Stomach (tissue), 9 donors: ENCODE data around the gene HAUS8. TPM values are rescaled to one million over a fixed set of nuclear protein-coding genes. Genes with fewer than 3 reads are reported as not detected.
A peak's percentile ranks its signal among the peaks of the same experiment; 100 is the strongest.

ENCODE experiments used
- DNase-seq, 2 donors: peaks; one replicate each; pipeline versions ENCODE4 v3.0.0 to v3.0.0-alpha.2; 2013 to 2019
- H3K27ac ChIP-seq, 5 donors: fragments of 200-600 bp in 4 of 5; sonication (generic) in 4 of 5; one replicate each; pipeline ENCODE4 v1.5.1; 2013 to 2019; ENCODE audit warnings: mild to moderate bottlenecking in 1 of 5, moderate library complexity in 1 of 5
- H3K27me3 ChIP-seq, 3 donors: fragments of 200-600 bp; sonication (generic); one replicate each; pipeline ENCODE4 v1.5.1; 2017 to 2019; ENCODE audit warnings: mixed run types in 1 of 3
- H3K36me3 ChIP-seq, 4 donors: fragments of 200-600 bp; sonication (generic); 1 replicate in 3 of 4; 2 replicates in 1 of 4; pipeline ENCODE4 v1.5.1; 2016 to 2019
- H3K4me1 ChIP-seq, 4 donors: fragments of 200-600 bp; sonication (generic); one replicate each; pipeline ENCODE4 v1.5.1; 2016 to 2019
- H3K4me3 ChIP-seq, 4 donors: fragments of 200-600 bp; sonication (generic) in 3 of 4; one replicate each; pipeline ENCODE4 v1.5.1; 2016 to 2019; ENCODE audit warnings: mild to moderate bottlenecking in 1 of 4
- H3K9me3 ChIP-seq, 4 donors: fragments of 200-600 bp; sonication (generic); one replicate each; pipeline ENCODE4 v1.5.1; 2016 to 2019
- EP300 ChIP-seq: sonication (generic); formaldehyde crosslinking; IDR thresholded peaks from one replicate; pipeline ENCODE4 v1.6.1; 2017; ENCODE audit warnings: antibody characterized with exemption
- POLR2A ChIP-seq, 4 donors: fragments of 450-650 bp; IDR thresholded peaks; one replicate each; pipeline ENCODE4 v1.6.1; 2016; ENCODE audit warnings: antibody characterized with exemption in 4 of 4, control low read depth in 2 of 4, mild to moderate bottlenecking in 1 of 4, moderate library complexity in 1 of 4
- POLR2AphosphoS5 ChIP-seq, 3 donors: sonication (generic); formaldehyde crosslinking; IDR thresholded peaks; one replicate each; pipeline ENCODE4 v1.6.1; 2016; ENCODE audit warnings: antibody characterized with exemption in 3 of 3
- WGBS, 5 donors: extraction: QIAGEN DNeasy Blood & Tissue Kit in 3 of 5; methylation state at CpG; one replicate each; pipeline versions ENCODE4 v1.1.5 to v1.1.7; 2013 to 2018; 5-methylcytosine and 5-hydroxymethylcytosine counted together
- intact Hi-C: fragments of 100-400 bp; cut with DNase I; formaldehyde crosslinking; loops from one replicate; pipeline ENCODE4 v1.15.1; 2023; ENCODE audit warnings: low total_unique reads
- polyA plus RNA-seq, 3 donors: library from polyadenylated mRNA; stranded (reverse); fragments of 200-250 nt; gene quantifications; one replicate each; pipeline ENCODE4 v1.2.3, GENCODE V29; 2013
- total RNA-seq, 5 donors: library from RNA; depleted of rRNA; stranded (reverse); fragments of >200 nt; gene quantifications; one replicate each; pipeline versions ENCODE4 v1.1.0 to v1.2.3, GENCODE V29; 2014 to 2016
- TF ChIP-seq, protein P1 (sequence below), 7 experiments: fragments of 450-650 bp in 4 of 7; fragments of 200-600 bp in 3 of 7; sonication (generic) in 3 of 7; IDR thresholded peaks; one replicate each; pipeline ENCODE4 v1.5.1; 2016 to 2019; ENCODE audit warnings: antibody characterized with exemption in 7 of 7, control low read depth in 2 of 7, mild to moderate bottlenecking in 1 of 7
- donor health status: healthy with polysubstance abuse.
- donor health status: Bipolar disorder and iron deficiency.
- donor health status: healthy.

HAUS8 gene
- total and polyA plus RNA-seq, 8 donors, result 0.45 to 27.2 (median 9.0) TPM

DNA sequence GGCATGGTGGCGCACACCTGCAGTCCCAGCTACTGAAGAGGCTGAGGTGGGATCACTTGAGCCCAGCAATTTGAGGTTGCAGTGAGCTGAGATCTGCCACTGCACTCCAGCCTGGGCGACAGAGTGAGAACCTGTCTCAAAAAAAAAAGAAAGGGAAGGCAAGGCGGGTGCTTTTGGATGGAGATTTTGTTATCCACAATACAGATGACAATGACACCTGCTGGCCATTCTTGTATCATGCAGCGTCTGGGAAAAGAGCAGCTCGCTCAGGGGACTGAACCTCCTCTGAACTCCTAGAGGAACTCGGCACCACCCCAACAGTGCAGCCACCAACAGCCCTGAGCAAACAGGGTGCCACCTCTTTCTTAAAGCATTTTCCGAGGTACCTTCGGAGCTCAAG is 22.8 kb downstream of the HAUS8 start:
- intact Hi-C loops, result loop anchor here (5.0 kb wide), 1 partner anchor 280 kb away; no protein-coding TSS in a partner anchor
- DNase-seq, result peak; percentile 32 to 78
- TF ChIP-seq, protein P1, sequence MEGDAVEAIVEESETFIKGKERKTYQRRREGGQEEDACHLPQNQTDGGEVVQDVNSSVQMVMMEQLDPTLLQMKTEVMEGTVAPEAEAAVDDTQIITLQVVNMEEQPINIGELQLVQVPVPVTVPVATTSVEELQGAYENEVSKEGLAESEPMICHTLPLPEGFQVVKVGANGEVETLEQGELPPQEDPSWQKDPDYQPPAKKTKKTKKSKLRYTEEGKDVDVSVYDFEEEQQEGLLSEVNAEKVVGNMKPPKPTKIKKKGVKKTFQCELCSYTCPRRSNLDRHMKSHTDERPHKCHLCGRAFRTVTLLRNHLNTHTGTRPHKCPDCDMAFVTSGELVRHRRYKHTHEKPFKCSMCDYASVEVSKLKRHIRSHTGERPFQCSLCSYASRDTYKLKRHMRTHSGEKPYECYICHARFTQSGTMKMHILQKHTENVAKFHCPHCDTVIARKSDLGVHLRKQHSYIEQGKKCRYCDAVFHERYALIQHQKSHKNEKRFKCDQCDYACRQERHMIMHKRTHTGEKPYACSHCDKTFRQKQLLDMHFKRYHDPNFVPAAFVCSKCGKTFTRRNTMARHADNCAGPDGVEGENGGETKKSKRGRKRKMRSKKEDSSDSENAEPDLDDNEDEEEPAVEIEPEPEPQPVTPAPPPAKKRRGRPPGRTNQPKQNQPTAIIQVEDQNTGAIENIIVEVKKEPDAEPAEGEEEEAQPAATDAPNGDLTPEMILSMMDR (IDR thresholded peaks at IDR 0.05), result peak in 5 of 7 experiments; percentile 11 to 54 (median 51)
- TF ChIP-seq POLR2A (IDR thresholded peaks at IDR 0.05), result no peak
- no peak for TF ChIP-seq EP300
- no peaks in the 10 kb centered on the region for H3K27me3 ChIP-seq
- WGBS, 5 donors, result 50 to 58% (median 56%) methylated on average over 8 of the region's 8 CpGs
- no peak overlapping the region for H3K4me3 ChIP-seq
- H3K9me3 ChIP-seq, result no peaks in the 10 kb centered on the region
- H3K4me1 ChIP-seq, result no peaks in the 10 kb centered on the region
- peaks cover 0 to 90% (median 82%) of the 10 kb centered on the region in 4 donors for H3K36me3 ChIP-seq
- H3K27ac ChIP-seq, result no peak overlapping the region

DNA sequence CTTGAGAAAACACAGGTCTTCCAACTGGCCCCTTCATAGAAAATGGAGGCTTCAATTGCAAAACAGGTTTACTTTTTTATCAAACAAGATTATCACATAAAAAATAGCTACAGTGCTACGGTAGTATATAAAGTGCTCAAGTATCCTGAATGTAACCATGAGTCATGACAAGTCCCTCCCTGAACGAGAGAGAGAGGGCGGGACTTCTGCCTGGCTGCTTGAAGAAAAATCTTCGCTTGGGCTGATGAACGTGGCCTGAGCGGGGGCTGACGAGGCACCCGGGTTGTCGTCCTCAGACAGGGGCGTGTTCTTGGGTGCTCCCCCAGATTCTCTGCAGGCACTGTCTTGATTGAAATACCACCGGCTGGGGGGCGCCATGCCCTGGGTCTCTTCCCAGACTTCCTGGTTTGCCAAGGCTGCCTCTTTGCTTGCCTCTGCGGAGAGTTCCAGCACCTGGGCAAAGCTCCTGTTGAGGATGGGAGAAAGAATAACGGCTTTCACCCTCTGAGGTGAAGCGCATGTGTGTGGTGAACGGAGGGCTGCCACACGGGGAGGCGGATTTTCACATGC is 25.5 kb downstream of the HAUS8 start:
- 70 to 78% (median 73%) methylated on average over 10 to 18 of the region's 18 CpGs for WGBS, 5 donors
- DNase-seq, result peak in 1 of 2 donors; percentile 66
- intact Hi-C loops, result loop anchor here (5.0 kb wide), 1 partner anchor 277 kb away; no protein-coding TSS in a partner anchor
- Histone ChIP-seq H3K36me3 (peaks cover 0 to 67% (median 62%) of the 10 kb centered on the region in 4 donors), H3K27ac (no peak overlapping the region), H3K4me3 (no peak overlapping the region), H3K9me3 (no peaks in the 10 kb centered on the region), H3K27me3 (no peaks in the 10 kb centered on the region), H3K4me1 (no peaks in the 10 kb centered on the region)
- TF ChIP-seq, protein P1 (IDR thresholded peaks at IDR 0.05), result no peak
- TF ChIP-seq POLR2A (IDR thresholded peaks at IDR 0.05) (no peak), EP300 (no peak), POLR2AphosphoS5 (IDR thresholded peaks at IDR 0.05) (no peak)

DNA sequence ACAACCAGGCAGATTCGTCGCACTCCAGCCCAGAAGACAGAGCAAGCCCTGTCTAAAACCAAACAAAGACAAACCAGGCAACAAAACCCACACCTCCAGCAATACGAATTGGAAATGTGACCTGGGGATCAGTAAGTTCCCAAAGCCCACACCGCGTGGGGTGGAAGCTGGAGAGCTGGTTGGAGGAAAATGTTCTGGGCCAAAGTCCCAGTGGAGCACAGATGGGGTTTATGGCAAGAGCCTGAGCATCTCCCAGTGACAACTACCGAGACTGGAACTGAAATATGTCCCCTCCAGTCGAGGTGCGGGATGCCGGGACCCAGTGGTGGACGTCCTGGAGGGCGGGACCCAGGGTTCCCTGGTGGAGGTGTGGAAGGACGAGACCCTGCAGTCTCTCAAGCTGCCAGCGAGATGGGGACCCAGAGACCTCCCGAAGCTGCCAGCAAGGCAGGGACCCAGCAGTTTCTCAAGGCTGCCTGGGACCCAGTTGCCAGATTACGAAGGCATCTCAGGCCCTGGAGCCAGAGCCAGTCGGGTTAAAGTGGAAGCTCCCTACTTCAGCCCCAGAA is 26.3 kb downstream of the HAUS8 start:
- intact Hi-C loops, result no loop called here
- Histone ChIP-seq H3K9me3 (no peaks in the 10 kb centered on the region), H3K4me1 (no peaks in the 10 kb centered on the region), H3K4me3 (no peak overlapping the region), H3K36me3 (peaks cover 0 to 59% (median 54%) of the 10 kb centered on the region in 4 donors), H3K27ac (no peak overlapping the region), H3K27me3 (no peaks in the 10 kb centered on the region)
- 85 to 94% (median 91%) methylated on average over 15 to 16 of the region's 16 CpGs for WGBS, 5 donors
- no peak for TF ChIP-seq POLR2A (IDR thresholded peaks at IDR 0.05)
- TF ChIP-seq POLR2AphosphoS5 (IDR thresholded peaks at IDR 0.05), result no peak
- TF ChIP-seq, protein P1 (IDR thresholded peaks at IDR 0.05), result no peak
- no peak for TF ChIP-seq EP300
- no peak for DNase-seq

DNA sequence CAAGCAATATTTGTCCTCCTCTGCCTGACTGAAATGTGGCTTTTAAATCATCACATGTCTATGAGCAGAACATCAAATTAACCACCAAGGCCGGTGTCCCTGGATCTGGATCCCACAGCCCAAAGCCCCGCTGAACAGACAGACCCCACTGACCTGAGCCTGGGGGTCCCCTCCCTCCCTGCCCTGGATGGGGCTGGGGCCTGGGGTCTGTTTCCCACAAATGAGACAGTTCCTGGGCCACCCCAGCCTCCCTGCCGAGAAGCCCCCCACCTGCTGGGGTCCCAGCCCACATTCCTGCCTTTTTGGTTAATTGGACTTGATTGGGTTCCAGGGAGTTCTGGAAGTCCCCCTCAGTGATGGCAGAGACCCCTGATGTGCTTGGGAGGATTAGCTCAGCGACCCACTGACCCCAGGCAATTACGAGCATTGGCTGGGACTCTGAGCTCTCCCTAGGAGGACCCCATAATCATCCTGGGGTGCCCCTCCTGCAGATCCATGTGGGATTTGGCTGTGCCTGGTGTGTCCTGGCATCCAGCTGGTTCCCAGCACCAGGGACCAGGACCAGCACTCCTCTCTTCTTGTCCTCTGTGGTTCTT is 29.2 kb downstream of the HAUS8 start:
- no peaks in the 10 kb centered on the region for H3K9me3 ChIP-seq
- peaks cover 0 to 30% (median 25%) of the 10 kb centered on the region in 4 donors for H3K36me3 ChIP-seq
- intact Hi-C loops, result no loop called here
- peaks cover 0 to 4% (median 0%) of the 10 kb centered on the region in 3 donors for H3K27me3 ChIP-seq
- H3K27ac ChIP-seq, result no peak overlapping the region
- H3K4me1 ChIP-seq, result peaks cover 0 to 9% (median 2%) of the 10 kb centered on the region in 4 donors
- no peak overlapping the region for H3K4me3 ChIP-seq
- DNase-seq, result no peak
- WGBS, 5 donors, result 85 to 94% (median 90%) methylated on average over 5 of the region's 5 CpGs
- TF ChIP-seq EP300 (no peak), POLR2A (IDR thresholded peaks at IDR 0.05) (no peak), POLR2AphosphoS5 (IDR thresholded peaks at IDR 0.05) (no peak)
- TF ChIP-seq, protein P1 (IDR thresholded peaks at IDR 0.05), result no peak
